Activated CD8-positive, alpha-beta memory T cell treated with anti-CD3 and anti-CD28 coated beads for 24 hours (primary cell): ENCODE measurements around the gene GRAMD4.

Experiments used
- DNase-seq: peaks from one replicate; pipeline ENCODE4 v3.0.0-alpha.2; 2020

GRAMD4 gene

DNA sequence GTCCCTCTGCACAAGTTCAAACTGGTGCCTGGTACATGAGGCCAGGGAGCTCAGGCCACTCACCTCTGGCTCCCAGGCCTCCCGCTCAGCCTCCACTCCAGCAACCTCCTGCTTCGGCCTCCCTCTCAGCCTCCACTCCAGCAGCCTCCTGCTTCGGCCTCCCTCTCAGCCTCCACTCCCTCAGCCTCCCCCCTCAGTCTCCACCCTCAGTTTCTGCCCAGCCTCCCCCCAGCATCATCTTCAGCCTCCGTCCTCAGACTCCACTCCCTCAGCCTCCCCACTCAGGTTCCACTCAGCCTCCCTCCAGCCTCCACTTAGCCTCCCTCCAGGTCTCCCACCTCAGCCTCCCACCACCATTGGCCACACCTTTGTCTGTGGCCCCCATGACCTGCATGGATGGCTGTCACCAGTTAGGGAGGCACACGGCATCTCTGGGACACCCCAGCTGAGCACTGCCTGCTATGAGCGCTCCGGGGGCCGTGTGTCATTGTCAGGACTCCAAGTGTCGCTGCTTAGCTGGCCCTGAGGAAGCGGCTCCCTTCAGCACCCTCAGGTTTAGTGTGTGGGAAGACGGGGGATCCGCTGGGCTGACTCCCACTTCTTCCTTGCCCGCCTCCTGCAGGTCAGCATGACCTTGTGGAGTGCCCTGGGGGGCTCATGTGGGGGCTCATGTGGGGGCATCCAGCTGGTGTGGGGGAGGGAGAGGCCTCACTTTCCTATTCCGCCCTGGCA, 39.0 kb downstream of the GRAMD4 start:
- no peak for DNase-seq

DNA sequence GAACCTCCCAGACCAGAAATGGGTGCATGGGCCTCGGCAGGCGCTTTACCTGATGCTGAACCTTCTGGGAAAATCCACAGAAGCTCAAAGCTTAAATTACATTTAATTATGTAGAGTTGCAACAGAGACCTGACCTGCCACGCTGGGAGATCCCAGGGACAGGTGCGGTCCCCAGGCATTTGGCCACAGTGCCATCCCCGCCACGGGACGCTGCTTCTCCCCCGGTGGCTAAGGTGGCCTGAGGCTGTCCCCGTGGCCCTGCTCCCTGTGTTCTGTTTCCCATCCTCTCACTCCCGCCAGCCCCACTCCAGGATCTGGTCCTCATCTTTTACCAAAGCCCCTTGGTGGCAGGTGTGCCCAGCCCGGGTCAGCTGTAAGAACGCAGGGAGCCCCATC, 39.6 kb downstream of the GRAMD4 start:
- DNase-seq: no peak

DNA sequence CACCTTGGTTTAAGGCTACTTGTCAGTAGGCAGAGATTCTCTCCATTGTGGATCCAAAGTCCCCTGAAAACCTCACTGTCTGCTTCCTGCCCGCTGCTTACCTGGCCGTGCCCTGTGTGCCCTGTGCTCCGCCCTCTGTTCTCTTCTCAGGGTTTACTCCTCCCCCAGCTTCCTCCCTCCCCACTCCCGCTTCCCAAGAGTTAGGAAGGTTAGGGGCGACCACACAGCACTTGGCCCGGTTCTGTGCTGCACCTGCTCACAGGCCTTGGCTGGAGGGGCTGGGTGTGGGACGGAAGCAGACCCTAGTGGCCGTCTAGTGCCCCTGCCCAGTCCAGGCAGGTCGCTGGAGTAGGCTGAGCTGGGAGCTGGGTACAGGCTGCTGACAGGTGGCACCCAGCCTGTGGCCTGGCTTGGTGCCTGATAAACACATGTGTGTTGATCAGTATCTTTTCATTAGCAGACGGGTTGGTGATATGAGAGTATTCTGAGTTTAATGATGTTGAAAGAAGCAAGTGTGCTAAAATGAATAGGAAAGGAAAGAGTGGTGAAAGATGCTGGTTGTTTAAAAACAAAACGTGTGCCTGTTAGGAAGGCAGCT, 40.5 kb downstream of the GRAMD4 start:
- no peak for DNase-seq

DNA sequence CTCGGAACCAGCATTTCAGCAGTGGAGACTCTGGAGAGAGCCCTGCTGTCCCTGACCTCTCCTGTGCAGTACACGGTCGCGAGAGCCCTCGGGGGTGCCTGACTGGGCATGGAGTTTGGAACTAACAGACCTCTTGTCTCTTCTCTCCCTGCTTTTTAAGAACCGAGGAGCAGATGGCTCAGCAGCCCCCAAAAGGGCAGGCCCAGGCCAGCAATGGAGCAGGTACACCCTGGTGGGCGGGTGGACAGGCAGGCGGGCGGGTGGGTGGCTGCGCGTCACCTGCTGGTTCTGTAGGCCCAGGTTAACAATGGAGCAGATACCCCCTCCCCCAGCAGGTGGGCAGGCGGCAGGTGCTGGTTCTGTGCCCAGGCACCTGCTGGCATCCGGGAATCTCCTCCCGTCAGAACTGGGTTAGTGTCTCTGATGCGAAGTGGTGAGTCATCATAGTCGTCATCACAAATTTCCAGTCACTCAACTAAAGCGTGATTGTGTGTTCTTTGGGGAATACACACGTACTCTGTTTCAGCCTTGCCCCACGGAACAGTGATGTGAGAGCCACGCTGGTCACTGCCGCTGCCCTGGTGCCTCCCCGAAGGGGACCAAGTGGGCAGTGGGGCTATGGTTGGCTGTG, 41.1 kb downstream of the GRAMD4 start:
- peak; percentile 66 for DNase-seq

DNA sequence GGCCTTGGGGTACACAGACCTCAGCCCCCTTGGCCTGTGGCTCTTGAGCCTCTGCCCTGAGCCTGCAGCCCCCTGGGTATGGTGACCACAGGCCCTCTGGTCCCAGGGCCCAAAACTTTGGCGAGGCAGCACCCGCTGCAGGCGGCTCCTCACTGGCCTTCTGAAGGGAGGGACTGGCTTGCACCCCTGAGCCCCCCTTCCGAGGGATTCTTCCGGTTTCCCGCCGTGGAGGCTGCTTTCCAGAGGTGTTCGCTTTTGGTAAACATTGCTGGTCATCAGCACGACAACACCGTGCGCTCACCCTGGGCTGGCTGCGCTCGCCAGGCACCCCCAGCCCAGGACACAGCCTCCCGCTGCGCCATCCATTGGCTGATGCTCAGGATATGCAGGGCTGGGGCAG, 42.0 kb downstream of the GRAMD4 start:
- DNase-seq: no peak

DNA sequence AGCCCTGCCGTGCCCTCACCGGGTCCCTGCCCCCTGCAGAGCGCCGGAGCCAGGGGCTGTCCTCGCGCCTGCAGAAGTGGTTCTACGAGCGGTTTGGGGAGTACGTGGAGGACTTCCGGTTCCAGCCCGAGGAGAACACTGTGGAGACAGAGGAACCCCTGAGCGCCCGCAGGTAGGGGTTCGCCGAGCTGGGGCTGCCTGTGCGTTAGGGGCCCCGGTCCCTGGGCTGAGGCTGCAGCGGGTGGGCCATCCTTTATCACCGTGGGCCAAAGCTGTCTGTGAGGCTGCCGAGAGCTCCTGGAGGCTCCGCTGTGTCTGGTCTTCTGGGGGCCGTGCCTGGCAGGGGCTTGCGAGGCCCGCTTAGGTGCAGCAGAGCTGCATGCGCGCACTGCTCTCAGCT, 42.8 kb downstream of the GRAMD4 start:
- no peak for DNase-seq

DNA sequence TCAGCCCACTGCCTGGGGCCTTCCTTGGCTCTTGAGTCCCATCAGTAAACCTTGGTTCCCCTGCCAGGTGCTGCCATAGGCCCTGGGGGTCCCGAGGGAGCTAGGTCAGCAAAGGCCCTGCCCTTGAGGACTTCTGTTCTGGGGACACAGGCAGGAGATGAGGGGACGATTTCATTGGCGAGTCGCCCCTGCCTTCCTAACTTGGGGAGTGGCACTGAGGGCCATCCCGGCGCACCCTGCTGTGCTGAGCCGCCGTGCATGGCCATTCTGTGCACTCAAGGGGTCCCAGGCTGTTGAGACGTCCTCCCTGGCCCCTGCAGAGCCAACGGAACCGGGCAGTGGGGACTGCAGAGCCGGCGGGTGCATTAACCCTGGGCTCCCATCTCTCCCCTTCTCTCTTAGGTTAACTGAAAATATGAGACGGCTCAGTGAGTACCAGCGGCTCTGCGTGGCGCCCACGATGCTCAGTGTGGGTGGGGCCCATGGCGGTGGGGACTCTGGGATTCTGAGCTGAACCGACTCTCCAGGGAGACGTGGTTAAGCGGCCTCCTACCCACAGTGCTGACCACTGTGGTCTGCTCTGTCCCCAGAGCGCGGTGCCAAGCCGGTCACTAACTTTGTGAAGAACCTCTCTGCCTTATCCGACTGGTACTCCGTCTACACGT, 43.4 kb downstream of the GRAMD4 start:
- DNase-seq: no peak

DNA sequence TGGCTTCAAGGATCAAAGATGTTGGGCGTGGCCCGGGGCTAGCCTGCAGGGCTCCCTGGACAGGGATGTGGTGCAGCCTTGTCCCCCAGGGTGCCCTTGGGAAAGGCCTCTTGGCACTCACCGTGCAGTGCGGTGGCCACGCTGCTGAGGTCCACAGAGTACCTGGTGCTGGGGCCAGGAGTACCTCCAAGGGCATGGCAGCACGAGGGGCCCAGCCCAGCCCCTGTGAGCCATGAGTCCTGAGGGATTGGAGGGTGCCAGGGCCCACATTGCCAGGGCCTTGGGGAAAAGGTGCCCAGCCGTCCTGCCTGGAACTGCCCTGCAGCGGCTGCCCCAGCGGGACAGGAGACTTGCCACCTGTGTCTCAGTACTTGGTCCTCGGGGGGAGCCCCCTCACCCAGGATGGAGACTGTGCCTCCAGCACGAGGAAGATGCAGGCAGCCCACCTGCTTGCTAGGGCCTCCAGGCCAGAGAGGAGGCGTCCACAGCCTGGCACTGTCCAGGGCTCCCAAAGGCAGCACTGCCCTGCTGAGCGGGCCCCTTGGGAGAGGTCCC, 44.2 kb downstream of the GRAMD4 start:
- DNase-seq: no peak

DNA sequence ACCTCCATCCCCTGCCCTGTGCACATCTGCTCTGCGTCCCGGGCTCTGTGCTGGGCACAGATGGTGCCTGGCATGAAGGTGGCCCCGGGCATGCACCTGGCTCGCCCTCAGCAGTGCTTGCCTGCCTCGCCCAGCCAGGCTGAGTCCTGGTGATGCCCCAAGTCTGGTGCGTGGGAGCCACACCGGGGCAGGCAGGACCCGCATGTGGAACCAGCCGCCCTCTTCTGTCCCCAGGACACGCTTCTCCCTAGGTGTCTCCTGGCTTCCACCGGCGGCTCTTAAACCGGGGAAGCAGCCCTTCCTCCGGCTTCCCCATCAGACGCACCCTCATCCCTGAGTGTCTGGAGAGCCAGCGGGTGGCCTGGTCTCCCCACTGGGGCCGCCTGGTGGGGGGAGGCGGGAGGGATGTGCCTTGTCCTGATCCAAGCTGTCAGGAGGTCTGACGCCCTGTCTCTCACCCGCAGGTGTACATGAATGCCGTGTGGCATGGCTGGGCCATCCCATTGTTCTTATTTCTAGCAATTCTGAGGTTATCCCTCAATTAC, 45.0 kb downstream of the GRAMD4 start:
- no peak for DNase-seq

DNA sequence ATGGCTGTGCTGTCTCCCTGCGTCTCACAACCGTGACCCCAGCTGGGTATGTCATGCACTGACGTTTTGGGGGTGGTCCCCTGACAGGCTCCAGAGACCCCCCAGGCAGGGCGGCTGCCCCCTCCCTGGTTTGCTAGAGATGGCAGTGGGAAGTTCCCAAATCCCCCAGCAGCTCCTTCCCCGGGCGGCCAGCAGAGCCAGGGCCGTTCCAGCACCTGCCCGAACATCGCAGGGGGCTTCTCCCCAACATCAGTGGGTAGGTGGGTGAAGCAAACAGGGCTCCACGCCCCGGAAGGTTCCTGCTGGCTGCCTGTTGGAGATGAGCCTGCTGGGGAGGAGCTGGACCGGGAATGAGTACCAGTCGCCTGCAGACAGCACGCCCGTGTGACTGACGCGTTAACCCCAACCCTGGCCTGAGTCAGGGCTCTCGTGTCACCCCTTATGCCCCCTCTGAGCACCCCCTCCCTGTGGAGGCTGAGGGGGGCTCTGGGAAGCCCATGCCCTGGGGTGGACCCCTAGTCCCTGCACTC, 45.6 kb downstream of the GRAMD4 start:
- no peak for DNase-seq

DNA sequence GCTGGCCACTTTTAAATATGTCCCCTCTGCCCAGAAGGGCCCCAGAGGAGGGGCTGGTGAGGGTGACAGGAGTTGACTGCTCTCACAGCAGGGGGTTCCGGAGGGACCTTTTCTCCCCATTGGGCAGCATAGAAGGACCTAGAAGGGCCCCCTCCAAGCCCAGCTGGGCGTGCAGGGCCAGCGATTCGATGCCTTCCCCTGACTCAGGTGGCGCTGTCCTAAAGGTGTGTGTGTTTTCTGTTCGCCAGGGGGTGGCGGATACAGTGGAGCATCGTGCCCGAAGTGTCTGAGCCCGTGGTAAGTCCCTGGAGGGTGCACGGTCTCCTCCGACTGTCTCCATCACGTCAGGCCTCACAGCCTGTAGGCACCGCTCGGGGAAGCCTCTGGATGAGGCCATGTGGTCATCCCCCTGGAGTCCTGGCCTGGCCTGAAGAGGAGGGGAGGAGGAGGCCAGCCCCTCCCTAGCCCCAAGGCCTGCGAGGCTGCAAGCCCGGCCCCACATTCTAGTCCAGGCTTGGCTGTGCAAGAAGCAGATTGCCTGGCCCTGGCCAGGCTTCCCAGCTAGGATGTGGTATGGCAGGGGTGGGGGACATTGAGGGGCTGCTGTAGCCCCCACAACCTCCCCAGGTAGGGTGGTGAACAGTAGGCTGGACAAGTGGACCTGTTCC, 46.5 kb downstream of the GRAMD4 start:
- DNase-seq: no peak

DNA sequence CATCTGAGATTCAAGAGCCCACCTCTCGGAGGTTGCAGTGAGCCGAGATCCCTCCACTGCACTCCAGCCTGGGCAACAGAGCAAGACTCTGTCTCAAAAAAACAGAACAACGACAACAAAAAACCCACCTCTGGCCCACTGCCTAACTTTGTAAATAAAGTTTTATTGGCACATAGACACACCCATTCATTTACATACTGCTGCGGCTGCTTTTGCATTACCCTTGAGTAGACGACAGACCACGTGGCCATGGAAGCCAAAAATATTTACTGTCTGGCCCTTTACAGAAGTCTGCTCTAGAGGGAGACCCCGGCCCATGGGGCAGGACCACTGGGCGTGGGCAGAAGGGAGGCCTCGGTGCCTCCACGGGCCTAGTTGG, 47.0 kb downstream of the GRAMD4 start:
- DNase-seq: no peak

DNA sequence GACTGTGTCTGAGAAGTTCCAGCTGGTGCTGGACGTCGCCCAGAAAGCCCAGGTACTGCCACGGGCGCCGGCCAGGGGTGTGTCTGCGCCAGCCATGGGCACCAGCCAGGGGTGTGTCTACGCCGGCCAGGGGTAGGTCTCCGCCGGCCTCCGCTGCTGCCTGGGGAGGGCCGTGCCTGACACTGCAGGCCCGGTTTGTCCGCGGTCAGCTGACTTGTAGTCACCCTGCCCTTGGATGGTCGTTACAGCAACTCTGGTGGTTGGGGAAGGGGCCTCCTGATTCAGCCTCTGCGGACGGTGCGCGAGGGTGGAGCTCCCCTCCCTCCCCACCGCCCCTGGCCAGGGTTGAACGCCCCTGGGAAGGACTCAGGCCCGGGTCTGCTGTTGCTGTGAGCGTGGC, 47.9 kb downstream of the GRAMD4 start:
- DNase-seq: no peak

DNA sequence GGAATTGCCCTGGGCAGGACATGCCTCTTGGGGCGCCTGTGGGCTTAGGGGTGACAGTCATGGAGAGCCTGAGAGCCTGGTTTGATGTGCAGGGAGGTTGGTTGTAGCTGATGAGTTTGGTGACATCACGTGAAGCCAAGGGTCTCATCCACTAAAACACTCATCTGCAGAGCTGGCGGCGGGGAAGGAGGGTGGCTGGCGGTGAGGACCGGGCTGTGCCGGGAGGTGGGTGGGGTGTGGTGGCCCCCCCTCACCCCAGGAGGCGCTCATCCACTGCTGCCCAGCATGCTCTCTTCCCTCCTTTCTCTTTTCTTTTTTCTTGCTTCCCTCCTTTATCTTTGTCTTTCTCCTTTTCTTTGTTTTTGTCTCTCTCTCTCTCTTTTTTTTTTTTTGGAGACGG, 49.0 kb downstream of the GRAMD4 start:
- no peak for DNase-seq

DNA sequence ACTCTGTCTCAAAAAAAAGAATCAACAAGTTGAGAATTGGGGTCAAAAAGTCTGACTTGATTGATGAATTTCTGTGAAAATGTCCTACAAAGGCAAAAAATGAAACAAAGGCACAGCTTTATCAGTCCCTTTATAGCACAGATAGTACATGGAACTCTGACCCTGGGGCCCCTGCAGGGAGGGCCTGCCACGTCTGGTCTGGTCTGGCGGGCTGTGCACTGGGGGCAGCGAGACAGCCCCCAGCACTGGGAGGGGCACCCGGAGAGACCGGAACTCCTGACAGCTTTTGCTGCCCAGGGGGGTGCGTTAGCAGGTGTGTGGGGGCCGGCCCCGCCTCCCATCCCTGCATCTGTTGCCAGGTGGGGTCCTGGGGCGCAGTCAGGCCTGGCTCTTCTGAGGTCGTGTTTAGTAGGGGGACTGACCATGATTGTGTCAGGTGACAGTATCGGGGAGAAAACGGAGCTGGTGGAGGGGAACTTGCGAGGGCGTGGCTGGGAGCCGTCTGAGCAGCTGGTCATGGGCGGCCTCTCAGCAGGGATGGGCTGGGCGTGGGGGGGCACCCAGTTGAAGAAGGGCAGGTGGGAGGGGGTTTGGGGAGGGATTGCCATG, 51.7 kb downstream of the GRAMD4 start:
- no peak for DNase-seq

DNA sequence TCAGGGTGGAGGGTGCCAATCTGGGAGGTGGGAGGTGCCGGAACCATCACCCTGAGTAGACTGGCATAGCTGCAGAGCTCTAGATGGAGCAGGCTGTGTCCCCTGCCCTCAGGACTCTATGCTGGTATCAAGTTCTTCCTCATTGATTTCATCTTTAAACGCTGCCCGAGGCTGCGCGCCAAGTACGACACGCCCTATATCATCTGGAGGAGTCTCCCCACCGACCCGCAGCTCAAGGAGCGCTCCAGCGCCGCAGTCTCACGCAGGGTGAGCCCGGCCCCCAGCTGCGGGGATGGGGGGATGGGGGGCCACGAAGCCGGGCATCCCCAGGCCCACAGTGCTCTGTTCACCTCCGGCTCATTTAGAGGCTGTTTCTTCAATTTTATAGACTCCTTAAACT, 52.5 kb downstream of the GRAMD4 start:
- no peak for DNase-seq

DNA sequence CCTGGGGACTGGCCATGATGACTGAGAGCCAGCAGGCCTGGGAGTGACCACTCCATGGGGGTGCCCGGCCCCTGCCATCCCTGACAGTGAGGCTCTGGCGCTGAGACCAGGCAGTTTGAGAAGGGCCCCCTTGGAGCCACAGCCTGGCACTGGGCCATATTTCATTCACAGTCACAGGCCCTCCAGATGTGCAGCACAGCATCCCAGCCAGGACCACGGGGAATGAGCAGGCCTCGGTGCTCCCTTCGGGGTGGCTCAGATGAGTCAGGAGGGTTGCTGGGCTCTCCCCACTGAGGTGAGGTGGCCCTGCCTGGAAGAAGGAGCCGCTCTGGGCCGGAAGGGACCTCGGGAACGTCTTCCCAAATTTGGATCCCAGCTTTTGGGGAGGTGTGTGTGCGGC, 53.0 kb downstream of the GRAMD4 start:
- no peak for DNase-seq

DNA sequence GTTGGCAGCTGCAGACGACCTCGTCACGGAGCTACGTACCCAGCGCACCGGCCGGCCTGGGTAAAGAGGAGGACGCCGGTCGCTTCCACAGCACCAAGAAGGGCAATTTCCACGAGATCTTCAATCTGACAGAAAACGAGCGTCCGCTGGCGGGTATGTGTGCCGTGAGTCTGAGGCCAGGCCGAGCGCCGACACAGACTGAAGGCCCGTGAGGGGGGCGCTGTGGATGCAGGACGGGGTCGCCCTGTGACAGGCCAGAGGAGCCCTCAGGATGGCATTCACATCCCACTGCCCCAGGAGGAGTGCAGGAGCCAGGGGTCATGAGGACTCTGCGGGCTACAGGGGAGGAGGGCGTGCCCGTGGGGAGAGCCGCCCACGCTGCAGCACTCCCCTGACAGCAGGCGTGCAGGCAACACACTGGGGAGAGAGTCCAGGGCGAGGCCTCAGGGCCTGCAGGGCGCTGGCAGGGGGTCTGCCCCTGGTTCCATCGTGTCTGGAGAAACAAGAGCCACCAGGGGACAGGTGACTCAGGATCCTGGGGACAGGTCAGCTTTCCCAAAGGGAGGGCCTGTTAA, 53.6 kb downstream of the GRAMD4 start:
- DNase-seq: no peak

DNA sequence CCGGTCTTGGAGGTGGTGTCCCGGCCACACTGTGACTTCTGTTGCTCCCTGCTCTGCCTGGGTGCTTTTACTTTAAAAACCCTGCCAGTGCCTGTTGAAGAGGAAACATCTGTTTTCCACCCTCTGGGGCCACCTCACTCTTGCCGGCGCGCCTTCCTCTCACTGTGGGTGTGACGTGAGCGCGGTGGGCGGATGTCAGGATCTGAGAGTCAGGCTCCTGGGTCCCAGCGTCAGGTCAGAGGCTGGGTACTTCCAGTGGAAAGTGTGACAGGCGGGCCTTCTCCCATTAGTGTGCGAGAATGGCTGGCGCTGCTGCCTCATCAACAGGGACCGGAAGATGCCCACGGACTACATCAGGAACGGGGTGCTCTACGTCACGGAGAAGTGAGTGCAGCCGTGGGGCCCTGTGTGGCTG, 54.2 kb downstream of the GRAMD4 start:
- DNase-seq: peak; percentile 93

DNA sequence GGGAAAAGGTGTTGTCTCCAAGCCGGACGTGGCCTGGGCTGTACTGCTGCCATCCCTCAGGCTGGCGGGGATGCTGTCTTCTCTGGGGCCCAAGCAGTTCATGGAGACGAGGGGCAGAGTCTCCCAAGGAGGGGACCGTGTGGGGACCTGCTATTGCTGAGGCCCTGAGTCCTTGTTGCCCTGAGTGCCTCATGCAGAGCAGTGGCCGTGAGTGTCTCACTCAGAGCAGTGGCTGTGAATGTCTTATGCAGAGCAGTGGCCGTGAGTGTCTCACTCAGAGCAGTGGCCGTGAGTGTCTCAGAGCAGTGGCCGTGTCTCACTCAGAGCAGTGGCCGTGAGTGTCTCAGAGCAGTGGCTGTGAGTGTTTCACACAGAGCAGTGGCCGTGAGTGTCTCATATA, 54.7 kb downstream of the GRAMD4 start:
- DNase-seq: no peak

DNA sequence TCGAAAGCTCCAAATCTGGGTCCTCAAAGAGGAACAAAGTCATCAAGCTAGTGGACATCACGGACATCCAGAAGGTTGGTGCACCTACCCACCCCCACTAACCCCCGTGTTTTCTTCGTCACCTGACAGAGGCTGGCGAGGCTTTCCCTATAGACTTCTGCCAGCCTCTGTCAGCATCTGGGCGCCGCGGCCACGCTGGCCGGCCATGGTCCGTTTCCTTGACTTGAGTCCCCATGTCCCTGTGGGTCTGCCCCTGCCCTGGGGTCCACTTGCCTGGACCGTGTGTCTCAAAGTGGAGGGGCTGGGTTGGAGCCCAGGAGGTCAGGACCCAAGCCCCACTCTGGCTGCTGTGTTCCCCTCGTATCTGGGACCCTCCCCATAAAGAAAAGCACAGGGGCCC, 55.3 kb downstream of the GRAMD4 start:
- DNase-seq: no peak

DNA sequence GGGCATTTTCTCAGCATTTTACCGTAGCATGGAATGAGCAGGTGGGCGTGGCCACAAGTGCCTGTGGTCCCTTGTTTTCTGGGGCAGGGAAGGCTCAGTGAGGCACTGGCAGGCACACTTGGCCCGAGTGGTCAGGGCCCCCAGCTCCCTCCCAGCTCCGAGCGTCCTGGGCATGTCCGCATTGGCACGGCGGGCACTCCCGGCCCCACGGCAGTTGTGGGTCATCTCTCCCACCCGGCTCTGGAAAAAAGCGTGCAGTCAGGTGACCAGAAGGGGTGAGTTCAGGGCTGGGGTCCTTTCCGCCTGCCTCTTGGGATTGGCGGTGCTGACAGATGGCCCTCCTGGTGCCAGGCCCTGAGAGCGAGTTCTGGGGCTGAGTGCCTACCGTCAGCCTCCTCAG, 55.8 kb downstream of the GRAMD4 start:
- no peak for DNase-seq
